ENCODE data around the gene TBC1D22A. TPM values are rescaled to one million over a fixed set of nuclear protein-coding genes. Genes with fewer than 3 reads are reported as not detected.

Gene TBC1D22A
- total RNA-seq, 1 donor = 16.7 TPM

DNA sequence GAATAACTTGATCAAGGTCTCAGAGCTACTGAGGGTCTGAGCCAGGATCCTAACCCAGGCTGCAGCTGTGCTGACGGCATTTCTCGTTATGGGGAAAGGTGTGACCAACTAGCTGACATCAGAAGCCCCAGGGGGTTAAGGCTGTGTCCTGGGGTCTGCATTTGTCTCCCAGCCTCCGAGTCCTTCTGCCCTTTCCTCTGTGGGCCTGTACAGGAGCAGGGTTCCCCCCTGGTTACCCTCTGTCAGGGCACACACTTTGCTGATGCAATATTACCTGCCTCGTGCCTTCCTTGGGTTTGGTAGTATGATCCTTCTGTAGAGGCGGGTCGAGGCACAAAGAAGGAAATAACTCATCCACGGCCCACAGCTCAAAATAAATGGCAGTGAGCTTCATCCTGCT lies 183.0 kb downstream of the TBC1D22A start:
- no peak for DNase-seq (ENCODE audit: low read depth in 2 of 3, low spot score in 2 of 3)

GRCh38 chr22:46946383-46946962 lies 184.0 kb downstream of the TBC1D22A start:
- no peak for DNase-seq (ENCODE audit: low read depth in 2 of 3, low spot score in 2 of 3)

GRCh38 chr22:46947516-46948257 lies 185.2 kb downstream of the TBC1D22A start:
- DNase-seq (ENCODE audit: low read depth in 2 of 3, low spot score in 2 of 3) = no peak

GRCh38 chr22:46948411-46949144 lies 186.1 kb downstream of the TBC1D22A start:
- DNase-seq (ENCODE audit: low read depth in 2 of 3, low spot score in 2 of 3) = no peak

DNA sequence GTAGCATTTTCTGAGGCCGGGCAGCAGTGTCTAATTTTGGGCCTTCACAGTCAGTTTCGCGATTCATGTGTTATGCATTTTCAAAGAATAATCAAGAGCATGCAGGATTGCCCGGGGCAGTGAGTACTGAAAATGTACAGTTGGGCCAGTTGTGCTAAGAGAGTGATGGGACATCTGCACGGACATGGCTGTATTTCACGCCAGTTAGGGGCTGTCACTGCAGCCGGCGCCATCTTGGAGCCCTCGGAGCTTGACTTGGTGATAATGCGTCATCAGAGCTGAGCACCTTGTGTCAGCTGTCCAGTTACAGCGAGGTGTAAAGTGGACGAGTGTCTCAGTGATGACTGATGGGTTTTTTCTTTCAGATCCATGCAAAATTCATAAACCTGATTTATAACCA lies 188.9 kb downstream of the TBC1D22A start:
- no peak for DNase-seq (ENCODE audit: low read depth in 2 of 3, low spot score in 2 of 3)

GRCh38 chr22:46951973-46952372 lies 189.5 kb downstream of the TBC1D22A start:
- DNase-seq (ENCODE audit: low read depth in 2 of 3, low spot score in 2 of 3) = no peak

DNA sequence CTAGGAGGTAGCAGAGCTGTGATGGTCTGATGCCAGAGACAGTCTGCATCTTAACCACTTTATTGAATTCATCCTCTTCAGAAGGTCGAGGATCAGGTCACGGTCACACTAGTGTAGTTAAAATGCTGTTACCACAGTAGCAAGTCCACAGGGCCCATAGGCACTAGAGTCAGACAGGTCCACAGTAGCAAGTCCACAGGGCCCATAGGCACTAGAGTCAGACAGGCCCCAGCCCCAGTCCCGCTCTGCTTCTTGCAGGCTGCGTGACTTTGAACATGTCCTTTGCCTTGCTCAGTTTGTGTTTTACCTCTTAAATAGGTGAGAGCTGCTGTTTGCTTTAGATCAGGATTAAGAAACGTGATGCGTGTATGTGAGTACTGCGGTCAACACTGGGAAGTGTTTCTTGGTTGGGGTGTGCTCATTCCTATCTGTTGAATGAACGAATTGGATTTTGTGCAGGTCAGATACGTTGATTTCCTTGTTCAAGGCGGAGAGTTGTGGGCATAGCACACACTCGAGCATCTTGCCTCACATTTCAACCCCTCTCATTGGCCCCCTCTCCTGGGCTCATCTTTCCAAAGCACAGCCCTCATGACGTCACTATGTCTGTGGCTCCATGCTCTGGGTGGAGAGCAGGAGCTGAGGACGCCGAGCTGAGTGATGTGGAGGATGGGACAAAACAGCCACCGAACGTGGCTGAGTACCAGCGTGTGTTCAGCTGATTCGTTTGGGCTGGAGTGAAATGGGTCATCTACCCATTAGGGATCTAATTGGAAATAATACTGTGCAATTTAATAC lies 191.7 kb downstream of the TBC1D22A start:
- DNase-seq (ENCODE audit: low read depth in 2 of 3, low spot score in 2 of 3) = no peak

- no peak for DNase-seq (ENCODE audit: low read depth in 2 of 3, low spot score in 2 of 3)
Measured at GRCh38 chr22:46954781-46955180, 192.3 kb downstream of the TBC1D22A start.

- DNase-seq (ENCODE audit: low read depth in 2 of 3, low spot score in 2 of 3) = no peak
Measured at GRCh38 chr22:46956498-46957215, 194.2 kb downstream of the TBC1D22A start.

DNA sequence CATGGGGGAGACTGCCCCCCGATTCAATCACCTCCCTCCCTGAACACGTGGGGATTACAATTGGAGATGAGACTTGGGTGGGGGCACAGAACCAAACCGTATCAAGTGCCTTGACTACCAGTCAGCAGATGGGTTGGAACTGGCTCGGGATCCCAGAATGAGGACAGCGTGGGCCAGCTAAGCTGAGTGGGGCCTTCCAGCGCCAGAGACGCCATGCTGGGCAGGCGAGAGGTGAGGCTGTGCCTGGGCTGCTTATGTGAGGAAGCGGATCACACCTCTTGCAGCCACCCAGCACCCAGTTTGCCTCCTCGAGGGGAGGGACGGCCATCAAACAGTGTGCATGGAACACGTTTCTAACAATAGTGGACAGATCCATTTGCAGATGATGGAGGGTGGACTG lies 195.1 kb downstream of the TBC1D22A start:
- no peak for DNase-seq (ENCODE audit: low read depth in 2 of 3, low spot score in 2 of 3)

DNA sequence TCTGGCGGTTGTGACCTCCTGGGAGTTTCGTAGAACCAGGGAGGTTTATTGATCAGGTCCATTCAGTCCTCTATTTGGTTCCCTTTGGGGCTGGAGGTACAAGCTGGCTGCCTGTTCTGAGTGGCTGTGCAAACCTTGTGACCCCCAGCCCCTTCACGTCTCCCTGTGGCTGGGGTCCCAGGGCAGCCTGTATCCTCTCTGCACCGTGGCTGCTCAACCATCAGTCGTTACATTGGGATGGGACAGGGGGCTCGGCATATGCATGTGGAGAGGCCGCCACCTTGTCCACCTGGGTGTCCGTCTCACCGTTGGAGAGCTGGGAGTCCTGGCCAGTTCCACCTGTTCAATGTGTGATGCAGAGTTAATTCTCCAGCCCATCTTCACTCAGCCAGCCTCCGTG lies 195.7 kb downstream of the TBC1D22A start:
- DNase-seq (ENCODE audit: low read depth in 2 of 3, low spot score in 2 of 3) = no peak

- no peak for DNase-seq (ENCODE audit: low read depth in 2 of 3, low spot score in 2 of 3)
Measured at GRCh38 chr22:46958658-46959057, 196.2 kb downstream of the TBC1D22A start.

GRCh38 chr22:46959369-46959768 lies 196.9 kb downstream of the TBC1D22A start:
- no peak for DNase-seq (ENCODE audit: low read depth in 2 of 3, low spot score in 2 of 3)

GRCh38 chr22:46961591-46962295 lies 199.3 kb downstream of the TBC1D22A start:
- no peak for DNase-seq (ENCODE audit: low read depth in 2 of 3, low spot score in 2 of 3)

- DNase-seq (ENCODE audit: low read depth in 2 of 3, low spot score in 2 of 3) = no peak
Measured at GRCh38 chr22:46962406-46962805, 200.0 kb downstream of the TBC1D22A start.

- no peak for DNase-seq (ENCODE audit: low read depth in 2 of 3, low spot score in 2 of 3)
Measured at GRCh38 chr22:46963672-46964545, 201.5 kb downstream of the TBC1D22A start.

DNA sequence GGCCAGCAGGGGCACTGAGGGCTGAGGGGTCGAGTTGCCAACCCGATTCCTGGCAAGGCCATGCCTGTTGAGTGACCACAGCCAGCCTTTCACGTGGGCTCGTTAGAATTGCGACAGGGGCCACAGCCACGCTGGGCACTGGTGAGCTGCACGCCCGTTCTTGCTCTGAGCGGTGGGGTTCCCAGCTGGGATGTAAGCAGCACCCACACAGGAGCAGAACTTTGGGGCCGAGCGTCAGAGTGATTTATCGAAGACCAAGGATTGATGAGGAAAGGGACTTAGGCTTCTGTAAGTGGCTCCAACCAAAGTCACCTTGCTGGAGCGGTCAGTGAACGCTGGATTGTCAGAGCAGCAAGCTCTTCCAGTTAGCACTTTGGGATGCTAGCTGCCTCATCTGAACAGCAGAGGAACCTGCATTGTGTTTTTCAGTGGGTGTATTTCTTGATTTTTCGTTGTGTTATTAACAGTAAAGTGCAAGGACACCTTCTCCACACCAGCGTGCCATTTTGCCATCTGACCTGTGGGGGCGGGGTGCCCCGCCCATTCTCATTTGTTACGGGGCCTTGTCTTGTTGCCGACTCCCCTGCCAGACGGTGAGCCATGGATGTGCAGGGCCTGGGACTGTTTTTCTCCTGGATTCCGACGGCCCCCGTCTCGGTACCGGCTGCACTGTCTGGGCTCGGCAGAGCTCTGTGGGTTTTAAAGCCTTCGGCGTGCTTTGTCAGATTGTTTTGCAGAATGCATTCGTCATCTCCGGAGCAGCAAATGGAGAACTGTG lies 202.5 kb downstream of the TBC1D22A start:
- no peak for DNase-seq (ENCODE audit: low read depth in 2 of 3, low spot score in 2 of 3)
